ENCODE measurements around the gene SLC3A2.
A peak's percentile ranks its signal among the peaks of the same experiment; 100 is the strongest.
"Not testable (repeated sequence)": the region's sequence is repeated elsewhere in the genome, so short reads cannot be mapped to it uniquely, and the experiment has no call there.

SLC3A2 gene

GRCh38 chr11:62880803-62881578, at the start of gene SLC3A2:
Gene SLC3A2 (plus strand): TSS chr11:62880896. CDS start chr11:62881024, 128 bp downstream.
- DNase-seq (ENCODE audit: low spot score) = peak; percentile 94

- DNase-seq (ENCODE audit: low spot score) = no peak
These were observed 49.7 kb upstream of the SLC3A2 start for GRCh38 chr11:62830904-62831519.

- DNase-seq (ENCODE audit: low spot score) = peak; percentile 97
These were observed 49.0 kb upstream of the SLC3A2 start, which contains the start of gene STX5 for GRCh38 chr11:62831520-62832335. Gene STX5 (minus strand): TSS chr11:62832051. CDS start chr11:62831243, 808 bp downstream.

- peak; percentile 28 for DNase-seq (ENCODE audit: low spot score)
These were observed 48.1 kb upstream of the SLC3A2 start, which contains the start of gene TEX54 for GRCh38 chr11:62832336-62833234. Gene TEX54 (minus strand): TSS chr11:62832841.

GRCh38 chr11:62835336-62835735, 45.4 kb upstream of the SLC3A2 start:
- no peak for DNase-seq (ENCODE audit: low spot score)

GRCh38 chr11:62839050-62839945, 41.4 kb upstream of the SLC3A2 start, which contains the start of gene WDR74:
Gene WDR74 (minus strand): TSS chr11:62839590. CDS start chr11:62839570, 20 bp downstream.
- DNase-seq (ENCODE audit: low spot score) = peak; percentile 85

- peak; percentile 32 for DNase-seq (ENCODE audit: low spot score)
These were observed 39.9 kb upstream of the SLC3A2 start for GRCh38 chr11:62840721-62841360.

- DNase-seq (ENCODE audit: low spot score) = peak; percentile 93
These were observed 39.1 kb upstream of the SLC3A2 start for GRCh38 chr11:62841361-62842170.

- DNase-seq (ENCODE audit: low spot score) = no peak
These were observed 38.4 kb upstream of the SLC3A2 start for GRCh38 chr11:62842171-62842741.

- not testable (repeated sequence) for DNase-seq (ENCODE audit: low spot score)
These were observed 37.8 kb upstream of the SLC3A2 start for GRCh38 chr11:62842891-62843290.

GRCh38 chr11:62843466-62843865, 37.2 kb upstream of the SLC3A2 start:
- DNase-seq (ENCODE audit: low spot score) = no peak

- DNase-seq (ENCODE audit: low spot score) = no peak
These were observed 36.5 kb upstream of the SLC3A2 start for GRCh38 chr11:62844154-62844553.

- no peak for DNase-seq (ENCODE audit: low spot score)
These were observed 34.5 kb upstream of the SLC3A2 start for GRCh38 chr11:62846177-62846576.

GRCh38 chr11:62847767-62848314, 32.9 kb upstream of the SLC3A2 start:
- no peak for DNase-seq (ENCODE audit: low spot score)

GRCh38 chr11:62850911-62851806, 29.5 kb upstream of the SLC3A2 start:
- DNase-seq (ENCODE audit: low spot score) = no peak

GRCh38 chr11:62851807-62852522, 28.7 kb upstream of the SLC3A2 start:
- DNase-seq (ENCODE audit: low spot score) = no peak

All from GM03348 (cell line).